Liver (tissue), 3 donors: ENCODE data around the gene TSHR.

Experiments used
- ATF3 ChIP-seq: IDR thresholded peaks from 2 replicates; pipeline ENCODE4 v1.6.1; 2016; ENCODE audit warnings: antibody characterized with exemption
- CTCF ChIP-seq: fragments of 150-350 bp; IDR thresholded peaks from 2 replicates; pipeline ENCODE4 v1.5.1; 2017; ENCODE audit warnings: improper control_type of control experiment, low read depth, low read length; ENCODE audit not compliant: missing input control
- JUND ChIP-seq, 2 donors: IDR thresholded peaks; 2 replicates each; pipeline ENCODE4 v1.6.1; 2016; ENCODE audit warnings: antibody characterized with exemption in 2 of 2
- TAF1 ChIP-seq: conservative IDR thresholded peaks from 2 replicates; pipeline ENCODE4 v1.6.1; 2016; ENCODE audit warnings: antibody characterized with exemption, mild to moderate bottlenecking
- ZBTB33 ChIP-seq: IDR thresholded peaks from 2 replicates; pipeline ENCODE4 v1.6.1; 2016; ENCODE audit warnings: antibody characterized with exemption
- TF ChIP-seq, protein P1 (sequence below): IDR thresholded peaks from 2 replicates; pipeline ENCODE4 v1.6.1; 2016; ENCODE audit warnings: antibody characterized with exemption, mild to moderate bottlenecking
- TF ChIP-seq, protein P2 (sequence below): IDR thresholded peaks from 2 replicates; pipeline ENCODE4 v1.6.1; 2016; ENCODE audit warnings: antibody characterized with exemption
- donor health status: healthy.
- donor health status: healthy.

GRCh38 chr14:81095539-81095938 lies 140.1 kb downstream of the TSHR start:
- TF ChIP-seq ATF3 (no peak), CTCF (no peak), TAF1 (no peak), JUND (IDR thresholded peaks at IDR 0.05) (no peak), ZBTB33 (no peak)
- TF ChIP-seq, protein P1, sequence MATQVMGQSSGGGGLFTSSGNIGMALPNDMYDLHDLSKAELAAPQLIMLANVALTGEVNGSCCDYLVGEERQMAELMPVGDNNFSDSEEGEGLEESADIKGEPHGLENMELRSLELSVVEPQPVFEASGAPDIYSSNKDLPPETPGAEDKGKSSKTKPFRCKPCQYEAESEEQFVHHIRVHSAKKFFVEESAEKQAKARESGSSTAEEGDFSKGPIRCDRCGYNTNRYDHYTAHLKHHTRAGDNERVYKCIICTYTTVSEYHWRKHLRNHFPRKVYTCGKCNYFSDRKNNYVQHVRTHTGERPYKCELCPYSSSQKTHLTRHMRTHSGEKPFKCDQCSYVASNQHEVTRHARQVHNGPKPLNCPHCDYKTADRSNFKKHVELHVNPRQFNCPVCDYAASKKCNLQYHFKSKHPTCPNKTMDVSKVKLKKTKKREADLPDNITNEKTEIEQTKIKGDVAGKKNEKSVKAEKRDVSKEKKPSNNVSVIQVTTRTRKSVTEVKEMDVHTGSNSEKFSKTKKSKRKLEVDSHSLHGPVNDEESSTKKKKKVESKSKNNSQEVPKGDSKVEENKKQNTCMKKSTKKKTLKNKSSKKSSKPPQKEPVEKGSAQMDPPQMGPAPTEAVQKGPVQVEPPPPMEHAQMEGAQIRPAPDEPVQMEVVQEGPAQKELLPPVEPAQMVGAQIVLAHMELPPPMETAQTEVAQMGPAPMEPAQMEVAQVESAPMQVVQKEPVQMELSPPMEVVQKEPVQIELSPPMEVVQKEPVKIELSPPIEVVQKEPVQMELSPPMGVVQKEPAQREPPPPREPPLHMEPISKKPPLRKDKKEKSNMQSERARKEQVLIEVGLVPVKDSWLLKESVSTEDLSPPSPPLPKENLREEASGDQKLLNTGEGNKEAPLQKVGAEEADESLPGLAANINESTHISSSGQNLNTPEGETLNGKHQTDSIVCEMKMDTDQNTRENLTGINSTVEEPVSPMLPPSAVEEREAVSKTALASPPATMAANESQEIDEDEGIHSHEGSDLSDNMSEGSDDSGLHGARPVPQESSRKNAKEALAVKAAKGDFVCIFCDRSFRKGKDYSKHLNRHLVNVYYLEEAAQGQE, result no peak
- TF ChIP-seq, protein P2, sequence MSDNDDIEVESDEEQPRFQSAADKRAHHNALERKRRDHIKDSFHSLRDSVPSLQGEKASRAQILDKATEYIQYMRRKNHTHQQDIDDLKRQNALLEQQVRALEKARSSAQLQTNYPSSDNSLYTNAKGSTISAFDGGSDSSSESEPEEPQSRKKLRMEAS, result no peak
